HCT116 (cell line): ENCODE results near the gene NUCB2. TPM values are rescaled to one million over a fixed set of nuclear protein-coding genes. Genes with fewer than 3 reads are reported as not detected.

Experiments used
- ATAC-seq: fragments of 200-7000 bp; cut with Tn5 transposase; 2 replicates; pipeline ENCODE4 v1.9.1; 2020; ENCODE audit warnings: mild to moderate bottlenecking, moderate library complexity
- BruUV-seq: library from RNA; stranded (reverse); fragments of 400-500 nt; replicated peaks from 2 replicates; lab custom pipeline; 2021; lab: Mats Ljungman, UMichigan
- CTCF ChIA-PET: fragments of 300-600 bp; sonication (Branson Sonifier 250); formaldehyde crosslinking; loops from one replicate; lab custom pipeline; 2021; ENCODE audit warnings: antibody characterized with exemption; lab: Charles Lee
- POLR2A ChIA-PET: fragments of 300-600, 350-600 bp; sonication (Branson Sonifier 250); formaldehyde crosslinking; loops from one replicate; lab custom pipeline; 2021; ENCODE audit warnings: antibody characterized with exemption; lab: Charles Lee
- RAD21 ChIA-PET, 2 experiments: fragments of 300-600 bp; sonication (Branson Sonifier 250); formaldehyde crosslinking; loops; one replicate each; lab custom pipeline; 2023; ENCODE audit warnings: low total read pairs in 2 of 2; ENCODE audit not compliant: uncharacterized antibody in 2 of 2, unreplicated experiment in 2 of 2, low non-redundant PET in 1 of 2; lab: Charles Lee
- DNase-seq: peaks from one replicate; pipeline ENCODE4 v3.0.0-alpha.2; 2010; ENCODE audit warnings: low read depth, low spot score
- H2AFZ ChIP-seq: fragments of 200-600 bp; shearing (Covaris generic), sonication (generic); 2 replicates; pipeline ENCODE4 v1.6.1; 2017; ENCODE audit warnings: low read depth, mixed run types, mixed read lengths, antibody characterized with exemption, low read length; ENCODE audit not compliant: poor library complexity, severe bottlenecking
- H3K27ac ChIP-seq: 2 replicates; pipeline ENCODE4 v1.5.1; 2012; ENCODE audit warnings: low read depth, low read length
- H3K27me3 ChIP-seq: fragments of 200-600 bp; sonication (generic); 2 replicates; pipeline ENCODE4 v1.6.1; 2016; ENCODE audit warnings: mixed run types, low read length, mixed read lengths; ENCODE audit not compliant: insufficient read depth
- H3K36me3 ChIP-seq, 2 experiments: fragments of 200-500 bp in 1 of 2; fragments of 200-600 bp in 1 of 2; sonication (Bioruptor generic) in 1 of 2; sonication (generic) in 1 of 2; 2 replicates each; pipeline versions ENCODE4 v1.5.1 to v1.6.1; 2014 to 2016; ENCODE audit warnings: low read length in 2 of 2, inconsistent platforms in 1 of 2, mixed read lengths in 1 of 2, mixed run types in 1 of 2; ENCODE audit not compliant: insufficient read depth in 2 of 2, control insufficient read depth in 1 of 2
- H3K4me1 ChIP-seq, 2 experiments: fragments of 200-600 bp in 1 of 2; sonication (generic) in 1 of 2; 2 replicates each; pipeline versions ENCODE4 v1.5.1 to v1.6.1; 2012 to 2017; ENCODE audit warnings: low read length in 2 of 2, inconsistent platforms in 1 of 2, mild to moderate bottlenecking in 1 of 2, mixed read lengths in 1 of 2, mixed run types in 1 of 2, moderate library complexity in 1 of 2; ENCODE audit not compliant: insufficient read depth in 2 of 2, control insufficient read depth in 1 of 2
- H3K4me2 ChIP-seq: fragments of 200-600 bp; sonication (generic); 2 replicates; pipeline ENCODE4 v1.6.1; 2017; ENCODE audit warnings: mixed run types, low read length, mixed read lengths
- H3K4me3 ChIP-seq, 2 experiments: fragments of 200-600 bp in 1 of 2; sonication (generic) in 1 of 2; replicated peaks in 1 of 2; 2 replicates each; pipeline ENCODE4 v1.5.1; 2011 to 2016; ENCODE audit warnings: low read length in 2 of 2, control low read depth in 1 of 2, low read depth in 1 of 2, mild to moderate bottlenecking in 1 of 2, mixed read lengths in 1 of 2, mixed run types in 1 of 2
- H3K79me2 ChIP-seq: fragments of 200-600 bp; sonication (generic); 2 replicates; pipeline ENCODE4 v1.6.1; 2017; ENCODE audit warnings: mild to moderate bottlenecking, mixed run types, low read length, moderate library complexity, mixed read lengths; ENCODE audit not compliant: insufficient read depth
- H3K9ac ChIP-seq: fragments of 200-600 bp; sonication (generic); 2 replicates; pipeline ENCODE4 v1.6.1; 2016; ENCODE audit warnings: low read length, mixed read lengths
- H3K9me2 ChIP-seq: fragments of 200-600 bp; sonication (generic), shearing (Covaris generic); 2 replicates; pipeline ENCODE4 v1.6.1; 2017; ENCODE audit warnings: mixed run types, mild to moderate bottlenecking, moderate library complexity; ENCODE audit not compliant: insufficient read depth
- H3K9me3 ChIP-seq, 2 experiments: fragments of 200-500 bp in 1 of 2; fragments of 200-600 bp in 1 of 2; sonication (Bioruptor generic) in 1 of 2; sonication (generic) in 1 of 2; 2 replicates each; pipeline ENCODE4 v1.6.1; 2014 to 2017; ENCODE audit warnings: low read length in 2 of 2, mixed read lengths in 2 of 2, inconsistent platforms in 1 of 2, low read depth in 1 of 2, mild to moderate bottlenecking in 1 of 2, mixed run types in 1 of 2, moderate library complexity in 1 of 2; ENCODE audit not compliant: control insufficient read depth in 1 of 2, insufficient read depth in 1 of 2
- H4K20me1 ChIP-seq: fragments of 200-600 bp; sonication (generic), shearing (Covaris generic); 2 replicates; pipeline ENCODE4 v1.6.1; 2017; ENCODE audit warnings: mixed run types, mild to moderate bottlenecking, moderate library complexity; ENCODE audit not compliant: insufficient read depth
- CEBPB ChIP-seq: IDR thresholded peaks from 2 replicates; pipeline ENCODE4 v1.6.1; 2012; ENCODE audit warnings: low read depth
- EGR1 ChIP-seq: IDR thresholded peaks from 2 replicates; pipeline ENCODE4 v1.6.1; 2012; ENCODE audit warnings: low read depth
- EZH2 ChIP-seq: fragments of 200-600 bp; sonication (generic); IDR thresholded peaks from 2 replicates; pipeline ENCODE4 v1.6.1; 2017; ENCODE audit warnings: antibody characterized with exemption, mixed run types
- FOSL1 ChIP-seq: IDR thresholded peaks from 2 replicates; pipeline ENCODE4 v1.6.1; 2012; ENCODE audit warnings: low read depth
- JUND ChIP-seq: IDR thresholded peaks from 2 replicates; pipeline ENCODE4 v1.6.1; 2012
- RAD21 ChIP-seq: IDR thresholded peaks from 2 replicates; pipeline ENCODE4 v1.6.1; 2012; ENCODE audit warnings: low read depth, mild to moderate bottlenecking
- SIN3A ChIP-seq: IDR thresholded peaks from 2 replicates; pipeline ENCODE4 v1.6.1; 2012; ENCODE audit warnings: low read depth
- SP1 ChIP-seq: IDR thresholded peaks from 2 replicates; pipeline ENCODE4 v1.6.1; 2012; ENCODE audit warnings: low read depth
- SRF ChIP-seq: IDR thresholded peaks from 2 replicates; pipeline ENCODE4 v1.6.1; 2012; ENCODE audit warnings: low read depth
- TCF7L2 ChIP-seq: IDR thresholded peaks from 2 replicates; pipeline ENCODE4 v1.7.0; 2011; ENCODE audit warnings: borderline replicate concordance, inconsistent platforms; ENCODE audit not compliant: insufficient read depth, insufficient read length; ENCODE audit errors: extremely low read depth
- YY1 ChIP-seq: IDR thresholded peaks from 2 replicates; pipeline ENCODE4 v1.6.1; 2011; ENCODE audit warnings: low read length, low read depth, moderate library complexity, mild to moderate bottlenecking; ENCODE audit not compliant: insufficient replicate concordance; ENCODE audit errors: extremely low read depth
- ZFX ChIP-seq: fragments of 450-650 bp; IDR thresholded peaks from 2 replicates; pipeline ENCODE4 v1.6.1; 2017
- intact Hi-C: fragments of 100-400 bp; cut with micrococcal nuclease; formaldehyde crosslinking; loops from 2 replicates; pipeline ENCODE4 v1.10.0; 2022
- total RNA-seq: library from RNA; stranded (reverse); gene quantifications from one replicate; pipeline ENCODE4 v1.2.1, GENCODE V29; 2021; ENCODE audit not compliant: unreplicated experiment
- TF ChIP-seq, protein P1 (sequence below): IDR thresholded peaks from 2 replicates; pipeline ENCODE4 v1.6.1; 2012

The NUCB2 gene
- total RNA-seq, 1 experiment from 2014 or later, result 40.6 TPM

DNA sequence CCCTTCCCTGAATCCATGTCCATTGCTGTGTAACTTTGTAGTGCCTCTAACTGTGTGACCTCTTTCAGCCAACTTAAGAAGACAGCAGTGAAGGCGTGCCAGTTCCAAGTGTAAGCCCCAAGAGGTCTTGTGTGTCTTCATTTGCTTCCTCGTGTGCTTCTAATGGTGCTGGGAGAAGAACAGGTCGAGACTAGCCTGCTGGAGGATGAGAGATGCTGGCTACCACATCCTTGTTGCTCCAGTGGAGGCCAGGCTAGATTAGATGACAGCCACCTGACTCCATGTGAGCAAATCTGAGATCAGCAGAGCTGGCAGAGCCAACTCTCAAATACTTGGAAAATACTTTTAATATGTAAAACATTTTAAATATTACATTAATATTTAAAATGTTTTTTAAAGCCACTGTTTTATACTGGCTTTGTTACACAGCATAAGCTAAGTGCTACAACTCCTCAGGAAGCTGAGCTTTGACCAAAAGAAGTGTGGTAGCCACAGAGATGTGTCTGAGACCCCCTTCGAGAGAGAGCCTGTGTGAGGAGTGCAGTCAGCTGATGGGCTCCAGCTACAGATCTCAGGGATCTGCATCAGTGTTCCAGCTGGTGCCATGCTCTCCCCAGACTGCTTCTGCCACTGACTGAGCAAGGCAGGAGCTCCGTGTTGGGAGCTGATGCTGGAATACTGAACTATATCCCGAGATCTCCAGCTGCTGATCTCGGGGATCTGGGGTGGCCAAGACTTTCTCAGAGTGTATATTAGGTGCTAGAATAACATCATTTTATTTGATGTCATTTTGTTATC lies 103.0 kb downstream of the NUCB2 start:
- DNase-seq, result no peak
- BruUV-seq, result no TSS peak
- H3K9ac ChIP-seq, result no peak overlapping the region
- no peak for TF ChIP-seq SRF
- TF ChIP-seq JUND, result no peak
- no peak for TF ChIP-seq EGR1
- no peak for TF ChIP-seq TCF7L2
- TF ChIP-seq, protein P1, sequence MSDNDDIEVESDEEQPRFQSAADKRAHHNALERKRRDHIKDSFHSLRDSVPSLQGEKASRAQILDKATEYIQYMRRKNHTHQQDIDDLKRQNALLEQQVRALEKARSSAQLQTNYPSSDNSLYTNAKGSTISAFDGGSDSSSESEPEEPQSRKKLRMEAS, result no peak
- TF ChIP-seq SP1, result no peak
- TF ChIP-seq CEBPB, result no peak
- no peak for TF ChIP-seq RAD21
- no peak for TF ChIP-seq SIN3A
- no peak for TF ChIP-seq EZH2
- TF ChIP-seq YY1, result no peak
- TF ChIP-seq FOSL1, result no peak
- TF ChIP-seq ZFX, result no peak
- TF ChIP-seq, all 23 proteins: peak for 0
- ATAC-seq, result no peak
- Histone ChIP-seq H3K4me2 (no peak overlapping the region), H3K9me3 (peaks cover 6 to 8% of the 10 kb centered on the region in 2 experiments; a peak in 3 of 4 replicates), H3K27ac (no peak overlapping the region), H3K36me3 (no peaks in the 10 kb centered on the region), H2AFZ (no peak overlapping the region), H4K20me1 (no peaks in the 10 kb centered on the region), H3K4me3 (no peak overlapping the region), H3K79me2 (no peaks in the 10 kb centered on the region), H3K27me3 (no peaks in the 10 kb centered on the region), H3K9me2 (no peaks in the 10 kb centered on the region), H3K4me1 (no peaks in the 10 kb centered on the region)
- CTCF ChIA-PET, result no interaction called here
- RAD21 ChIA-PET, result no interaction called here
- intact Hi-C loops, result loop anchor here (5.0 kb wide), 1 partner anchor 218 kb away; no protein-coding TSS in a partner anchor
- POLR2A ChIA-PET, result no interaction called here
